Measurements from ENCODE around the gene MLEC. TPM values are rescaled to one million over a fixed set of nuclear protein-coding genes. Genes with fewer than 3 reads are reported as not detected.

Gene MLEC
- total RNA-seq, 1 donor from 2014 or later, result 100 TPM

- H3K27me3 Mint-ChIP-seq (ENCODE audit: insufficient read depth, low read depth), result peaks cover 8% of the 10 kb centered on the region
- H3K36me3 Mint-ChIP-seq, result peaks cover 12% of the 10 kb centered on the region
- Histone ChIP-seq H3F3A (ENCODE audit: low read depth) (no peaks in the 10 kb centered on the region), H3K36me3 (no peaks in the 10 kb centered on the region), H3K9ac (no peak overlapping the region), H3K79me2 (ENCODE audit: low read depth) (no peaks in the 10 kb centered on the region), H2AFZ (replicated peaks) (no peak overlapping the region), H3K27ac (no peak overlapping the region), H3K27me3 (no peaks in the 10 kb centered on the region), H3K4me2 (no peak overlapping the region), H4K20me1 (ENCODE audit: low read depth) (no peaks in the 10 kb centered on the region), H3K4me1 (no peaks in the 10 kb centered on the region), H3K9me3 (ENCODE audit: low read depth) (no peaks in the 10 kb centered on the region), H3K4me3 (no peak overlapping the region)
- no peak overlapping the region for H3K4me3 Mint-ChIP-seq
- TF ChIP-seq EZH2phosphoT487 (IDR thresholded peaks at IDR 0.05) (no peak), EZH2 (IDR thresholded peaks at IDR 0.05) (no peak)
- TF ChIP-seq, protein P1, sequence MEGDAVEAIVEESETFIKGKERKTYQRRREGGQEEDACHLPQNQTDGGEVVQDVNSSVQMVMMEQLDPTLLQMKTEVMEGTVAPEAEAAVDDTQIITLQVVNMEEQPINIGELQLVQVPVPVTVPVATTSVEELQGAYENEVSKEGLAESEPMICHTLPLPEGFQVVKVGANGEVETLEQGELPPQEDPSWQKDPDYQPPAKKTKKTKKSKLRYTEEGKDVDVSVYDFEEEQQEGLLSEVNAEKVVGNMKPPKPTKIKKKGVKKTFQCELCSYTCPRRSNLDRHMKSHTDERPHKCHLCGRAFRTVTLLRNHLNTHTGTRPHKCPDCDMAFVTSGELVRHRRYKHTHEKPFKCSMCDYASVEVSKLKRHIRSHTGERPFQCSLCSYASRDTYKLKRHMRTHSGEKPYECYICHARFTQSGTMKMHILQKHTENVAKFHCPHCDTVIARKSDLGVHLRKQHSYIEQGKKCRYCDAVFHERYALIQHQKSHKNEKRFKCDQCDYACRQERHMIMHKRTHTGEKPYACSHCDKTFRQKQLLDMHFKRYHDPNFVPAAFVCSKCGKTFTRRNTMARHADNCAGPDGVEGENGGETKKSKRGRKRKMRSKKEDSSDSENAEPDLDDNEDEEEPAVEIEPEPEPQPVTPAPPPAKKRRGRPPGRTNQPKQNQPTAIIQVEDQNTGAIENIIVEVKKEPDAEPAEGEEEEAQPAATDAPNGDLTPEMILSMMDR (IDR thresholded peaks at IDR 0.05), result no peak
- H3K9me3 Mint-ChIP-seq, result peaks cover 2% of the 10 kb centered on the region
- H3K4me1 Mint-ChIP-seq, result no peaks in the 10 kb centered on the region
- DNase-seq (ENCODE audit: low spot score), result no peak
- H3K27ac Mint-ChIP-seq, result no peak overlapping the region
These were observed 46.6 kb downstream of the MLEC start for GRCh38 chr12:120733574-120733973.

- H3K36me3 ChIP-seq, result no peaks in the 10 kb centered on the region
- no peaks in the 10 kb centered on the region for H3K4me1 ChIP-seq
- H3K4me2 ChIP-seq, result no peak overlapping the region
- H3K27me3 Mint-ChIP-seq (ENCODE audit: insufficient read depth, low read depth), result peaks cover 8% of the 10 kb centered on the region
- no peaks in the 10 kb centered on the region for H3K79me2 ChIP-seq (ENCODE audit: low read depth)
- no peak overlapping the region for H3K9ac ChIP-seq
- H3K27ac ChIP-seq, result no peak overlapping the region
- H3F3A ChIP-seq (ENCODE audit: low read depth), result no peaks in the 10 kb centered on the region
- H3K4me3 ChIP-seq, result no peak overlapping the region
- no peaks in the 10 kb centered on the region for H3K27me3 ChIP-seq
- DNase-seq (ENCODE audit: low spot score), result no peak
- no peaks in the 10 kb centered on the region for H3K4me1 Mint-ChIP-seq
- TF ChIP-seq, protein P1 (IDR thresholded peaks at IDR 0.05), result no peak
- TF ChIP-seq EZH2 (IDR thresholded peaks at IDR 0.05), result no peak
- no peak for TF ChIP-seq EZH2phosphoT487 (IDR thresholded peaks at IDR 0.05)
- H3K9me3 Mint-ChIP-seq, result peaks cover 2% of the 10 kb centered on the region
- no peaks in the 10 kb centered on the region for H3K9me3 ChIP-seq (ENCODE audit: low read depth)
- peak overlapping the region; percentile 53 for H3K27ac Mint-ChIP-seq
- H3K36me3 Mint-ChIP-seq, result peaks cover 12% of the 10 kb centered on the region
- no peaks in the 10 kb centered on the region for H4K20me1 ChIP-seq (ENCODE audit: low read depth)
- H3K4me3 Mint-ChIP-seq, result no peak overlapping the region
- H2AFZ ChIP-seq (replicated peaks), result no peak overlapping the region
These were observed 47.3 kb downstream of the MLEC start for GRCh38 chr12:120734210-120734609.

DNA sequence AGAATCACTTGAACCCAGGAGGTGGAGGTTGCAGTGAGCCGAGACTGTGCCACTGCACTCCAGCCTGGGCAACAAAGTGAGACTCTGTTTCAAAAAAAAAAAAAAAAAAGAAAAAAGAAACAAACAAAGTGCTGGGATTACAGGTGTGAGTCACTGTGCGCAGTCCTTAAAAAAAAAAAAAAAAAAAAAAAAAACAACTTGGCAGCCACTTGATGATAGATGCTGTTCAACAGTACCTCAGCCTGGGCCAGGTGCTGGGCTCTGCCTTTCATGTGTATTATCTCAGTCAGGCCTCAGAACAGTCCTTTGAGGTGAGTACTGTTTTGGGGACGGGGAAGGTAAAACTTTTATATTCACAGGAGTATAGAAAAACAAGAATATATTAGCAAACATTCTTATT, 48.2 kb downstream of the MLEC start:
- H4K20me1 ChIP-seq (ENCODE audit: low read depth), result no peaks in the 10 kb centered on the region
- no peaks in the 10 kb centered on the region for H3K27me3 ChIP-seq
- Mint-ChIP-seq H3K9me3 (peaks cover 2% of the 10 kb centered on the region), H3K4me1 (no peaks in the 10 kb centered on the region), H3K27me3 (ENCODE audit: insufficient read depth, low read depth) (peaks cover 8% of the 10 kb centered on the region), H3K4me3 (no peak overlapping the region), H3K27ac (no peak overlapping the region), H3K36me3 (peaks cover 9% of the 10 kb centered on the region)
- H2AFZ ChIP-seq (replicated peaks), result no peak overlapping the region
- H3K79me2 ChIP-seq (ENCODE audit: low read depth), result no peaks in the 10 kb centered on the region
- no peaks in the 10 kb centered on the region for H3K36me3 ChIP-seq
- H3F3A ChIP-seq (ENCODE audit: low read depth), result no peaks in the 10 kb centered on the region
- DNase-seq (ENCODE audit: low spot score), result no peak
- H3K4me3 ChIP-seq, result no peak overlapping the region
- H3K27ac ChIP-seq, result no peak overlapping the region
- TF ChIP-seq, protein P1 (IDR thresholded peaks at IDR 0.05), result no peak
- TF ChIP-seq EZH2phosphoT487 (IDR thresholded peaks at IDR 0.05) (no peak), EZH2 (IDR thresholded peaks at IDR 0.05) (no peak)
- no peak overlapping the region for H3K4me2 ChIP-seq
- H3K9me3 ChIP-seq (ENCODE audit: low read depth), result no peaks in the 10 kb centered on the region
- no peak overlapping the region for H3K9ac ChIP-seq
- H3K4me1 ChIP-seq, result no peaks in the 10 kb centered on the region

Measured in neural progenitor cell (in vitro differentiated cells).